Endothelial cell of umbilical vein (primary cell): ENCODE data around the gene COQ3. TPM values are rescaled to one million over a fixed set of nuclear protein-coding genes. Genes with fewer than 3 reads are reported as not detected.

Source experiments
- BruUV-seq: library from RNA; stranded (reverse); fragments of 400-500 nt; replicated peaks from 2 replicates; lab custom pipeline; 2021; lab: Mats Ljungman, UMichigan
- CTCF ChIA-PET: fragments of 300-600, 350-600 bp; sonication (Branson Sonifier 250); formaldehyde crosslinking; loops from one replicate; lab custom pipeline; 2021; ENCODE audit warnings: antibody characterized with exemption, inconsistent platforms; lab: Charles Lee
- POLR2A ChIA-PET: fragments of 300-600, 350-600 bp; sonication (Branson Sonifier 250); formaldehyde crosslinking; loops from one replicate; lab custom pipeline; 2021; ENCODE audit warnings: antibody characterized with exemption, inconsistent platforms; lab: Charles Lee
- DNase-seq: peaks from one replicate; pipeline ENCODE4 v3.0.0-alpha.2; 2011; ENCODE audit warnings: low read depth, low spot score
- FAIRE-seq: peaks from 2 replicates; lab custom pipeline; 2011; peaks lifted over from hg19 to GRCh38; lab: Jason Lieb, UNC
- H2AFZ ChIP-seq: 2 replicates; pipeline ENCODE4 v1.6.0; 2012; ENCODE audit warnings: low read depth, low read length, control low read depth, inconsistent platforms
- H3K27ac ChIP-seq: 2 replicates; pipeline ENCODE4 v1.5.1; 2011; ENCODE audit warnings: low read depth, mild to moderate bottlenecking, control low read depth, low read length, moderate library complexity; ENCODE audit not compliant: insufficient read depth
- H3K27me3 ChIP-seq, 2 experiments: 2 replicates each; pipeline versions ENCODE4 v1.6.0 to v1.6.1; 2011; ENCODE audit warnings: low read length in 2 of 2, mixed read lengths in 1 of 2; ENCODE audit not compliant: control insufficient read depth in 2 of 2, insufficient read depth in 2 of 2
- H3K36me3 ChIP-seq, 2 experiments: 2 replicates in 1 of 2; 3 replicates in 1 of 2; pipeline ENCODE4 v1.5.1; 2011; ENCODE audit warnings: low read length in 2 of 2, mild to moderate bottlenecking in 1 of 2, moderate library complexity in 1 of 2; ENCODE audit not compliant: control insufficient read depth in 2 of 2, insufficient read depth in 2 of 2; ENCODE audit errors: extremely low read depth in 1 of 2
- H3K4me1 ChIP-seq: 3 replicates; pipeline ENCODE4 v1.5.1; 2011; ENCODE audit warnings: mild to moderate bottlenecking, low read length; ENCODE audit not compliant: control insufficient read depth, insufficient read depth; ENCODE audit errors: extremely low read depth
- H3K4me2 ChIP-seq: 2 replicates; pipeline ENCODE4 v1.6.1; 2011; ENCODE audit warnings: low read length, control low read depth, mixed read lengths; ENCODE audit not compliant: insufficient read depth
- H3K4me3 ChIP-seq, 3 experiments: fragments of 200-600 bp in 1 of 3; sonication (generic), shearing (Covaris generic) in 1 of 3; replicated peaks in 1 of 3; 2 replicates each; pipeline ENCODE4 v1.5.1; 2011 to 2016; ENCODE audit warnings: control low read depth in 3 of 3, low read length in 3 of 3, mild to moderate bottlenecking in 2 of 3, inconsistent platforms in 1 of 3, low read depth in 1 of 3, moderate library complexity in 1 of 3; ENCODE audit not compliant: insufficient read depth in 1 of 3
- H3K79me2 ChIP-seq: 2 replicates; pipeline ENCODE4 v1.6.0; 2012; ENCODE audit warnings: low read length, inconsistent platforms; ENCODE audit not compliant: control insufficient read depth, insufficient read depth
- H3K9ac ChIP-seq: replicated peaks from 2 replicates; pipeline ENCODE3; 2011; ENCODE audit warnings: low read length, control low read depth; ENCODE audit not compliant: insufficient read depth; ENCODE audit errors: extremely low read depth
- H3K9me1 ChIP-seq: replicated peaks from 3 replicates; pipeline ENCODE4 v1.6.0; 2011; ENCODE audit warnings: mild to moderate bottlenecking, low read length; ENCODE audit not compliant: control insufficient read depth, insufficient read depth; ENCODE audit errors: extremely low read depth
- H3K9me3 ChIP-seq: replicated peaks from 2 replicates; pipeline ENCODE4 v1.5.1; 2012; ENCODE audit warnings: low read length, inconsistent platforms; ENCODE audit not compliant: control insufficient read depth, insufficient read depth
- H4K20me1 ChIP-seq: replicated peaks from 2 replicates; pipeline ENCODE3; 2011; ENCODE audit warnings: mild to moderate bottlenecking, low read length; ENCODE audit not compliant: control insufficient read depth, insufficient read depth; ENCODE audit errors: extremely low read depth
- CTCF ChIP-seq, 2 donors: IDR thresholded peaks; 1 replicate in 1 of 2; 2 replicates in 1 of 2; pipeline ENCODE4 v1.5.1; 2011; ENCODE audit warnings: low read length in 2 of 2, mild to moderate bottlenecking in 2 of 2, moderate library complexity in 2 of 2, control low read depth in 1 of 2, inconsistent platforms in 1 of 2, low read depth in 1 of 2; ENCODE audit not compliant: insufficient read depth in 1 of 2; ENCODE audit errors: extremely low read depth in 1 of 2
- EZH2 ChIP-seq: IDR thresholded peaks from 2 replicates; pipeline ENCODE4 v1.6.1; 2012; ENCODE audit warnings: borderline replicate concordance, low read depth, mild to moderate bottlenecking, moderate library complexity, low read length, inconsistent platforms; ENCODE audit not compliant: severe bottlenecking
- FOS ChIP-seq: IDR thresholded peaks from 2 replicates; pipeline ENCODE4 v1.6.1; 2011; ENCODE audit warnings: mild to moderate bottlenecking, low read length, moderate library complexity, borderline replicate concordance; ENCODE audit not compliant: insufficient read depth
- GATA2 ChIP-seq: IDR thresholded peaks from 2 replicates; pipeline ENCODE4 v1.7.0; 2011; ENCODE audit warnings: low read depth, mild to moderate bottlenecking, moderate library complexity, mixed read lengths, low read length; ENCODE audit not compliant: insufficient read length, insufficient read depth
- JUN ChIP-seq: IDR thresholded peaks from 2 replicates; pipeline ENCODE4 v1.6.1; 2011; ENCODE audit warnings: borderline replicate concordance, low read depth; ENCODE audit not compliant: insufficient read length, insufficient read depth
- MAX ChIP-seq: IDR thresholded peaks from 2 replicates; pipeline ENCODE4 v1.6.1; 2011; ENCODE audit not compliant: insufficient read depth, insufficient read length
- MYC ChIP-seq: IDR thresholded peaks from one replicate; pipeline ENCODE4 v1.6.1; 2011; ENCODE audit warnings: mild to moderate bottlenecking, low read depth, low read length
- POLR2A ChIP-seq: IDR thresholded peaks from 2 replicates; pipeline ENCODE4 v1.6.1; 2012; ENCODE audit warnings: low read depth, mild to moderate bottlenecking, control low read depth, low read length
- POLR2AphosphoS5 ChIP-seq: IDR thresholded peaks from 2 replicates; pipeline ENCODE4 v1.6.1; 2012; ENCODE audit warnings: low read depth, mild to moderate bottlenecking, control low read depth, low read length, moderate library complexity; ENCODE audit not compliant: insufficient read depth
- dilution Hi-C: fragments of 300-500 bp; cut with MboI; formaldehyde crosslinking; loops from one replicate; pipeline ENCODE4 v1.15.0; 2019; ENCODE audit warnings: low sequenced_read_pairs; ENCODE audit not compliant: extremely low pct_ligation_motif_present
- intact Hi-C: fragments of 100-400 bp; cut with micrococcal nuclease; formaldehyde crosslinking; loops from one replicate; pipeline ENCODE4 v1.10.0; 2022
- polyA plus RNA-seq, 4 experiments: library from polyadenylated mRNA; depleted of rRNA in 3 of 4; stranded (reverse) in 3 of 4; unstranded in 1 of 4; fragments of >200 nt; gene quantifications; 2 replicates each; pipeline versions ENCODE4 v1.2.1 to v1.2.3, GENCODE V29; 2011 to 2012; ENCODE audit warnings: missing spikeins in 1 of 4
- total RNA-seq: library from RNA; stranded (reverse); gene quantifications from 2 replicates; pipeline ENCODE4 v1.2.3, GENCODE V29; 2021

Gene COQ3
- total and polyA plus RNA-seq, 2 donors (not counting 3 experiments of a cell fraction or from before 2014, with no cell fraction given): 4.0 to 7.5 TPM

- intact Hi-C loops (loop anchor here (10.0 kb wide), 1 partner anchor 171 kb away; the partner anchor contains the start of gene USP45), dilution Hi-C loops (no loop called here)
- CTCF ChIA-PET: interaction anchor here (2.7 to 6.5 kb wide), 2 partner anchors 10 to 13 kb away, joined by 27 to 40 read pairs; no protein-coding TSS in a partner anchor
- no peaks in the 10 kb centered on the region for H3K9me1 ChIP-seq
- H3K9me3 ChIP-seq: no peaks in the 10 kb centered on the region
- no peak for FAIRE-seq
- POLR2A ChIA-PET: no interaction called here
- H3K4me3 ChIP-seq: no peak overlapping the region
- no peaks in the 10 kb centered on the region for H3K79me2 ChIP-seq
- peaks cover 0 to 4% of the 10 kb centered on the region in 2 experiments for H3K27me3 ChIP-seq
- H4K20me1 ChIP-seq: no peaks in the 10 kb centered on the region
- H3K4me2 ChIP-seq: no peak overlapping the region
- no peak overlapping the region for H3K9ac ChIP-seq
- no peak for TF ChIP-seq CTCF (IDR thresholded peaks at IDR 0.05; ENCODE audit: extremely low read depth in 1 of 2, insufficient read depth in 1 of 2, low read depth in 1 of 2, low read length in 2 of 2)
- TF ChIP-seq FOS: peak; percentile 68
- peak; percentile 61 for TF ChIP-seq GATA2
- peak; percentile 30 for TF ChIP-seq JUN
- TF ChIP-seq POLR2A: no peak
- no peak for TF ChIP-seq MAX
- no peak for TF ChIP-seq MYC
- no peak for TF ChIP-seq POLR2AphosphoS5
- no peak for TF ChIP-seq EZH2
- peaks cover 16% of the 10 kb centered on the region for H3K4me1 ChIP-seq
- H3K36me3 ChIP-seq: no peaks in the 10 kb centered on the region
- no peak overlapping the region for H2AFZ ChIP-seq
- no TSS peak for BruUV-seq
- H3K27ac ChIP-seq: no peak overlapping the region
- no peak for DNase-seq
These were observed 49.7 kb downstream of the COQ3 start for GRCh38 chr6:99344289-99344688.
